Measurements from ENCODE around the gene SCRN1. TPM values are rescaled to one million over a fixed set of nuclear protein-coding genes. Genes with fewer than 3 reads are reported as not detected.

Gene SCRN1
- total and polyA plus RNA-seq, 2 of the 13 experiments (the other 11 are each of a cell fraction or from before 2014, with no cell fraction given): 43.2 to 49.8 TPM

DNA sequence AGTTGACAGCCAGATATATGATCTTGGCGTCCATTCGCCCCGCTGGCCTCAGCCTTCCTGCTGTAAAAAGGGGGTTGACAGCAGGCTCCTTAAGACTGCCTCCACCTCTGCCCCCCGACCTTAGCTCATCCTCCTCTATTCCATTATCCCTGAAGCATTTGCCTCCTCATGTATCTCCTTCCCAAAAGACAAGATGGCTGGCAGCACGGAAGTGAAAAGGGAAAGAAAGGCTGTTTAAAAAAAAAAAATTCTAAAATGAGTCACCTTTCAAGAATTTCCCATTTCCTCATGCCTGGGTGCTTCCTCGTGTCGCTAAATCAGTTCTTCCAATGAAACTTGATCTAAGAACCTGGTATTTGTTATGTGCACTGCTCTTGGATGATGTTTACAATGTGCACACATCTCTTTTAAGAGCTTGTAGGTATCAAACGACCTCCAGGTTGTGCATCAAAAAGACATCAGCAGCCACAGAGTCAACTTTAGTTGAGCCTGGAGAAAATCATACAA is 1.7 kb downstream of the SCRN1 start (continued):
- TF ChIP-seq ZNF296 (CRISPR knock-in tag; conservative IDR thresholded peaks at IDR 0.05) (no peak), MTF1 (CRISPR knock-in tag; IDR thresholded peaks at IDR 0.05) (no peak), MYC (CRISPR knock-in tag; IDR thresholded peaks at IDR 0.05; ENCODE audit: borderline replicate concordance) (no peak), ZNF468 (CRISPR knock-in tag; IDR thresholded peaks at IDR 0.05) (no peak), GFI1 (CRISPR knock-in tag; IDR thresholded peaks at IDR 0.05; ENCODE audit: borderline replicate concordance) (0 out of 2 replicates have a peak, but pooled peaks have one; percentile 70), HOXD1 (CRISPR knock-in tag; IDR thresholded peaks at IDR 0.05) (no peak), ZNF546 (CRISPR knock-in tag; conservative IDR thresholded peaks at IDR 0.05) (no peak), ZNF777 (CRISPR knock-in tag; IDR thresholded peaks at IDR 0.05) (no peak), TSC22D2 (CRISPR knock-in tag; IDR thresholded peaks at IDR 0.05; ENCODE audit: borderline replicate concordance) (no peak), CHD2 (IDR thresholded peaks at IDR 0.05; ENCODE audit: low read depth, low read length) (no peak), FIP1L1 (IDR thresholded peaks at IDR 0.05; ENCODE audit: borderline replicate concordance, insufficient read depth, low read depth, low read length) (no peak), FOSL1 (CRISPR knock-in tag; IDR thresholded peaks at IDR 0.05; ENCODE audit: borderline replicate concordance) (peak; percentile 92), ZNF251 (CRISPR knock-in tag; IDR thresholded peaks at IDR 0.05) (no peak), CAMTA2 (CRISPR knock-in tag; IDR thresholded peaks at IDR 0.05; ENCODE audit: borderline replicate concordance) (no peak), HNRNPLL (IDR thresholded peaks at IDR 0.05; ENCODE audit: low read depth, low read length, poor library complexity, severe bottlenecking) (no peak), TGIF2 (CRISPR knock-in tag; IDR thresholded peaks at IDR 0.05) (no peak), ZNF616 (CRISPR knock-in tag; IDR thresholded peaks at IDR 0.05; ENCODE audit: low read depth) (no peak), TAF1 (CRISPR knock-in tag; IDR thresholded peaks at IDR 0.05) (no peak), ZNF781 (CRISPR knock-in tag; IDR thresholded peaks at IDR 0.05; ENCODE audit: borderline replicate concordance, not compliant biosample characterization) (no peak), ZFAT (CRISPR knock-in tag; conservative IDR thresholded peaks at IDR 0.05) (no peak), ZNF672 (CRISPR knock-in tag; IDR thresholded peaks at IDR 0.05) (no peak), ZNF761 (CRISPR knock-in tag; conservative IDR thresholded peaks at IDR 0.05) (no peak), NCOA5 (CRISPR knock-in tag; IDR thresholded peaks at IDR 0.05) (no peak), CHD4 (IDR thresholded peaks at IDR 0.05; ENCODE audit: borderline replicate concordance, low read length) (0 out of 2 replicates have a peak, but pooled peaks have one; percentile 16), SIX1 (CRISPR knock-in tag; IDR thresholded peaks at IDR 0.05; ENCODE audit: borderline replicate concordance) (peak; percentile 99)
- TF ChIP-seq, protein P1, sequence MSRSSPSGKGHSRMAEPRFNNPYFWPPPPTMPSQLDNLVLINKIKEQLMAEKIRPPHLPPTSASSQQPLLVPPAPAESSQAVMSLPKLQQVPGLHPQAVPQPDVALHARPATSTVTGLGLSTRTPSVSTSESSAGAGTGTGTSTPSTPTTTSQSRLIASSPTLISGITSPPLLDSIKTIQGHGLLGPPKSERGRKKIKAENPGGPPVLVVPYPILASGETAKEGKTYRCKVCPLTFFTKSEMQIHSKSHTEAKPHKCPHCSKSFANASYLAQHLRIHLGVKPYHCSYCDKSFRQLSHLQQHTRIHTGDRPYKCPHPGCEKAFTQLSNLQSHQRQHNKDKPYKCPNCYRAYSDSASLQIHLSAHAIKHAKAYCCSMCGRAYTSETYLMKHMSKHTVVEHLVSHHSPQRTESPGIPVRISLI (CRISPR knock-in tag; IDR thresholded peaks at IDR 0.05; ENCODE audit: borderline replicate concordance): peak; percentile 90
- TF ChIP-seq, protein P2, sequence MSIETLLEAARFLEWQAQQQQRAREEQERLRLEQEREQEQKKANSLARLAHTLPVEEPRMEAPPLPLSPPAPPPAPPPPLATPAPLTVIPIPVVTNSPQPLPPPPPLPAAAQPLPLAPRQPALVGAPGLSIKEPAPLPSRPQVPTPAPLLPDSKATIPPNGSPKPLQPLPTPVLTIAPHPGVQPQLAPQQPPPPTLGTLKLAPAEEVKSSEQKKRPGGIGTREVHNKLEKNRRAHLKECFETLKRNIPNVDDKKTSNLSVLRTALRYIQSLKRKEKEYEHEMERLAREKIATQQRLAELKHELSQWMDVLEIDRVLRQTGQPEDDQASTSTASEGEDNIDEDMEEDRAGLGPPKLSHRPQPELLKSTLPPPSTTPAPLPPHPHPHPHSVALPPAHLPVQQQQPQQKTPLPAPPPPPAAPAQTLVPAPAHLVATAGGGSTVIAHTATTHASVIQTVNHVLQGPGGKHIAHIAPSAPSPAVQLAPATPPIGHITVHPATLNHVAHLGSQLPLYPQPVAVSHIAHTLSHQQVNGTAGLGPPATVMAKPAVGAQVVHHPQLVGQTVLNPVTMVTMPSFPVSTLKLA (IDR thresholded peaks at IDR 0.05): peak; percentile 34; the same call in 1 of the 2 replicates
- TF ChIP-seq, protein P3, sequence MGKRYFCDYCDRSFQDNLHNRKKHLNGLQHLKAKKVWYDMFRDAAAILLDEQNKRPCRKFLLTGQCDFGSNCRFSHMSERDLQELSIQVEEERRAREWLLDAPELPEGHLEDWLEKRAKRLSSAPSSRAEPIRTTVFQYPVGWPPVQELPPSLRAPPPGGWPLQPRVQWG (CRISPR knock-in tag; IDR thresholded peaks at IDR 0.05; ENCODE audit: borderline replicate concordance, low read depth): no peak

All from HepG2 (cell line).